HL-60 (cell line): ENCODE measurements around the gene TUBAL3.

Experiments
- TF ChIP-seq, protein P1 (sequence below): IDR thresholded peaks from one replicate; pipeline ENCODE4 v1.5.1; 2011; ENCODE audit warnings: low read length, control low read depth, inconsistent platforms; ENCODE audit not compliant: insufficient read depth
- TF ChIP-seq, protein P2 (sequence below): IDR thresholded peaks from 2 replicates; pipeline ENCODE4 v1.6.1; 2012; ENCODE audit warnings: low read depth; ENCODE audit not compliant: insufficient replicate concordance

DNA sequence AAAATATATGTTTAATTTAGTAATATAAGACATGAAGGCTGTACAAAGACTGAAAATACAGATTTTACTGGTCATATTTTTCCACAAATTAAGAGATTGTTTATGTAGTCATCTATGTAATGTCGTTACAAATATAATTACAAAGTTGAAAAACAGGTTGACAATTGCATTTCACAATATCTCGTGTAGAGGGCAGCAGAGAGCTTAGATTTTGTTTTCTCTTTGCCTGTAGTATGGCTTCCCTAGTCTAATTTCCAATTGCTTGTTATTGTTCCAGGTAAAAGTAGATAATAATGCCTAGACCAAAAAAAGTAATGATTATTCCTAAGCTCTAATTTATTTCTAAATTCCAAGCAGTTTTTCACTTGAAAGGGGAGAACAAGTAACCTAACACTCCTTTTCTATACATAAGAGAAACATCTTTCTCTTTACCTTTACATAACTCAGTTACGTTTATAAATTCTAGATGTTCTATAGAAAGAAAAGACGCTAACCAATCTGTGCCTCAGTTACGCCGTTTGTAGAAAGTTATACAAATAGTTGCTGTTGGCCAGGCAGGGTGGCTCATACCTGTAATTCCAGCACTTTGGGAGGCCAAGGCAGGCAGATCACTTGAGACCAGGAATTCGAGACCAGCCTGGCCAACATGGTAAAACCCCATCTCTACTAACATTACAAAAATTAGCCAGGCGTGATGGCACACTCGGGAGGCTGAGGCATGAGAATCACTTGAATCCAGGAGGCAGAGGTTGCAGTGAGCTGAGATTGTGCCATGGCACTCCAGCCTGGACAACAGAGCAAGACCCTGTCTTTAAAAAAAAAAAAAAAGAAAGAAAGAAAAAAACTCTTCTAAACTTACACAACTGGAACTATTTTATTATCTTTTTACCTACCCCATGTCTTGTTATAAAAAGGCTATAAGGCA lies 37.7 kb upstream of the TUBAL3 start:
- TF ChIP-seq, protein P1, sequence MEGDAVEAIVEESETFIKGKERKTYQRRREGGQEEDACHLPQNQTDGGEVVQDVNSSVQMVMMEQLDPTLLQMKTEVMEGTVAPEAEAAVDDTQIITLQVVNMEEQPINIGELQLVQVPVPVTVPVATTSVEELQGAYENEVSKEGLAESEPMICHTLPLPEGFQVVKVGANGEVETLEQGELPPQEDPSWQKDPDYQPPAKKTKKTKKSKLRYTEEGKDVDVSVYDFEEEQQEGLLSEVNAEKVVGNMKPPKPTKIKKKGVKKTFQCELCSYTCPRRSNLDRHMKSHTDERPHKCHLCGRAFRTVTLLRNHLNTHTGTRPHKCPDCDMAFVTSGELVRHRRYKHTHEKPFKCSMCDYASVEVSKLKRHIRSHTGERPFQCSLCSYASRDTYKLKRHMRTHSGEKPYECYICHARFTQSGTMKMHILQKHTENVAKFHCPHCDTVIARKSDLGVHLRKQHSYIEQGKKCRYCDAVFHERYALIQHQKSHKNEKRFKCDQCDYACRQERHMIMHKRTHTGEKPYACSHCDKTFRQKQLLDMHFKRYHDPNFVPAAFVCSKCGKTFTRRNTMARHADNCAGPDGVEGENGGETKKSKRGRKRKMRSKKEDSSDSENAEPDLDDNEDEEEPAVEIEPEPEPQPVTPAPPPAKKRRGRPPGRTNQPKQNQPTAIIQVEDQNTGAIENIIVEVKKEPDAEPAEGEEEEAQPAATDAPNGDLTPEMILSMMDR = peak; percentile 13
- TF ChIP-seq, protein P2, sequence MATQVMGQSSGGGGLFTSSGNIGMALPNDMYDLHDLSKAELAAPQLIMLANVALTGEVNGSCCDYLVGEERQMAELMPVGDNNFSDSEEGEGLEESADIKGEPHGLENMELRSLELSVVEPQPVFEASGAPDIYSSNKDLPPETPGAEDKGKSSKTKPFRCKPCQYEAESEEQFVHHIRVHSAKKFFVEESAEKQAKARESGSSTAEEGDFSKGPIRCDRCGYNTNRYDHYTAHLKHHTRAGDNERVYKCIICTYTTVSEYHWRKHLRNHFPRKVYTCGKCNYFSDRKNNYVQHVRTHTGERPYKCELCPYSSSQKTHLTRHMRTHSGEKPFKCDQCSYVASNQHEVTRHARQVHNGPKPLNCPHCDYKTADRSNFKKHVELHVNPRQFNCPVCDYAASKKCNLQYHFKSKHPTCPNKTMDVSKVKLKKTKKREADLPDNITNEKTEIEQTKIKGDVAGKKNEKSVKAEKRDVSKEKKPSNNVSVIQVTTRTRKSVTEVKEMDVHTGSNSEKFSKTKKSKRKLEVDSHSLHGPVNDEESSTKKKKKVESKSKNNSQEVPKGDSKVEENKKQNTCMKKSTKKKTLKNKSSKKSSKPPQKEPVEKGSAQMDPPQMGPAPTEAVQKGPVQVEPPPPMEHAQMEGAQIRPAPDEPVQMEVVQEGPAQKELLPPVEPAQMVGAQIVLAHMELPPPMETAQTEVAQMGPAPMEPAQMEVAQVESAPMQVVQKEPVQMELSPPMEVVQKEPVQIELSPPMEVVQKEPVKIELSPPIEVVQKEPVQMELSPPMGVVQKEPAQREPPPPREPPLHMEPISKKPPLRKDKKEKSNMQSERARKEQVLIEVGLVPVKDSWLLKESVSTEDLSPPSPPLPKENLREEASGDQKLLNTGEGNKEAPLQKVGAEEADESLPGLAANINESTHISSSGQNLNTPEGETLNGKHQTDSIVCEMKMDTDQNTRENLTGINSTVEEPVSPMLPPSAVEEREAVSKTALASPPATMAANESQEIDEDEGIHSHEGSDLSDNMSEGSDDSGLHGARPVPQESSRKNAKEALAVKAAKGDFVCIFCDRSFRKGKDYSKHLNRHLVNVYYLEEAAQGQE = no peak
